ENCODE data around the gene IL17REL.

Gene IL17REL

DNA sequence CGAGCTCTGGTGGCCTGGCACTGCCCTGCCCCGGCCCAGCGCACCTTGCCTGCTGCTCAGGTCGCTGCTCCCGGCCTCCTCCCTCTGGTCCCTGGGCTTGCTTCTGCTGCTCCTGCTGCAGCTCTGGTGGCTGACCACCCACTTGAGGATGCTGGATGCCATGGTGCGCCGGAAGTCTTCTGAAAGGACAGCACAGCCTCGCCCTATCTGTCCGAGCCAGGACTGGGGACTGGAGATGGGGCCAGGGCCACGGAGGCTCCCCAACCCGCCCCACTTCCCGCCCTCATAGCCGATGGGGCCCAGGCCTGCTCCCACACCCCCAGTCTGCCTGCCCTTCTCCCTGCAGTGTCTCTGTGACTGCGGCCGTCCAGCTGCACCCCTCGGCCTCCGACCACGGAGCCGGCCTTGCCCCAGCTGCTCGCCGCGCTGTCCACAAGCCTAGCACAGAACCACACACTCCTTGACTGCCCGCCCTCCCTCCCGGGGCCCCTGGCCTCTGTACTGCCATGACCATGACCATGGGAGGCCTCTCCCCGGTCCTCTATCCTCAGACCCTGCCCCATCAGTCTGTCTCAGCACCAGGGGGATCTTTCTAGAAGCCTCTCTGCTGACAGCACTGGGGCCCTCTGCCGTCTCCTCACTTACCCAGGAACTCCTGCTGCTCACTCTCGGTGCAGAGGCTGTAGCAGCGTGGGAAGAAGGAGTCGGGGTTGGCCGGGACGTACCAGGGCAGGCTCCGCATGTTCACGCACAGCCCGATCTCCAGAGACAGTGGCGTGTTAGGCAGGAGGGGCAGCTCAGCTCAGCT is 32.9 kb upstream of the IL17REL start:
- DNase-seq, result no peak

DNA sequence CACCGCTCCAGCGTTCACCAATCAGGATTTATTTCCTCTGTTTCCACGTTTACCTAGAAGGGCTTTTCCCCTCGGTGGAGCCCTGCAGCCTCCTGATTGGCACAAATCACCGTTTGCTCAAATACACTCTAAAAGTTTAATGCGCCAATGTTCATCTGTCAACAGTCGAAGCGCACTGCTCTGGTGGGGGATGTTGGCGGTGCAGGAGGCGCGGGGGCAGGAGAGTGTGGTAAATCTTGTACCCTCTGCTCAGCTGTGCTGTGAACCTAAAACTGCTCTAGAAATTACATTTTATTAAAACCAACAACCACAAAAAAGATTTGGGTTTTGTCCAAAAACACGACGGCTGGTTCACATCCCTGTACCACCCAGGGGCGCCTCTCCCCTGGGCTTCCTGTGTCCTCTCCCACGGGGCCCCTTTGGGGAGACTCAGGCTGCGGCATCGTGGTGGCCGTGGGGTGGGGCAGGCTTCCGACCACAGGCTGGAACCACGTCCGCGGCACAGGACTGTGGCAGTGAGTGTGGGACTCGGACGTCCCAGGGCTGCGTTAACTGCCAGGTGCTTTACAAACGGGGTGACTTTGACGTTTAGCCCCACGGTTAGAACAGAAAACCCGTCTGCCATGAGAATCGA is 32.0 kb upstream of the IL17REL start:
- DNase-seq, result no peak

DNA sequence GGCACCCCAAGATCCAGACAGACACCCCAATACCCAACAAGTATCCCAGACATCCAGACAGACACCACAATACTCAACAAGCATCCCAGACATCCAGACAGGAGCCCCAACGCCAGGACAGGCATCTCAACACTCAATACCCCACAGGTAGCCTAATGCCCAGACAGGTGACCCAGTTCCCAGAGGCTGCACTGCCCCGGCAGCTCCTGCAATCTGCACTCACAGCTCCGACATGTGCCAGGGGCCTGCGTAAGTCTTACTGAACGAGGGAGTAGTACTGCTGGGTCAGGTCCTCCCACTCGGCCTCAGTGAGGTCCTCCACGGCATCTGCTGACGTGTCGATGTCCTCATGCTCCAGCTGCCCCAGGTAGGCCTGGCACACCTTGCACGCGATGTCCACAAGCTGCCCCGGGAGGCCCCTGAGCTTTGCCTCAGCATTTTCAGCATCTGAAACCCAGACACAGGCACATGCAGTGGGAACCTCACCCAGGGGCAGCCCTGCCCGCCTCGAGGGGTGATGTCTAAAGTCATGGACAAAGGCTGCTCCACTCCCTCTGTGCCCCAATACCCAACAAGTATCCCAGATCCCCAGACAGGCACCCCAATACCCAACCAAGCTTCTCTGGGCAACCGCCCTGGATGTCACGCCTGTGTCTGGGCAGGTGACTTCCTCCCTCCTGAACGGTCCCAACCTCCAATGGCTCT is 28.9 kb upstream of the IL17REL start:
- DNase-seq, result no peak

DNA sequence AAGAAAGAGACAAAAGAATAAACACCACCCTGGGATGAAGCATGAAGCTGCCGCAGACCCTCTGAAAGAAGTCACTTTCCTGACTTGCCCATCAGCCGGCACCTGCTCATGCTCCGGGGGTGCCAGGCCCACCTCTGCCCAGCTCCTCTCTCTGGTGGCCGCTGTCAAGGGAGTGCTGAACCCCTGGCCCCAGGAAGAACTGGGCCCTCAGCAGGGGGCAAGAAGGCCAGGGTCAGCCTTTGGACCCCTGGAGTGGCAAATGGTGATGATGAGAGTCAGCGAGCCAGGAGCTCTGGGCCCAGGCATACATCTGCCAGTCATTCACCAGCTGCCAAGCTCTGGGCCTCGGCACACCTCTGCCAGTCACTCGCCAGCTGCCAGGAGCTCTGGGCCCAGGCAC is 28.2 kb upstream of the IL17REL start:
- no peak for DNase-seq

DNA sequence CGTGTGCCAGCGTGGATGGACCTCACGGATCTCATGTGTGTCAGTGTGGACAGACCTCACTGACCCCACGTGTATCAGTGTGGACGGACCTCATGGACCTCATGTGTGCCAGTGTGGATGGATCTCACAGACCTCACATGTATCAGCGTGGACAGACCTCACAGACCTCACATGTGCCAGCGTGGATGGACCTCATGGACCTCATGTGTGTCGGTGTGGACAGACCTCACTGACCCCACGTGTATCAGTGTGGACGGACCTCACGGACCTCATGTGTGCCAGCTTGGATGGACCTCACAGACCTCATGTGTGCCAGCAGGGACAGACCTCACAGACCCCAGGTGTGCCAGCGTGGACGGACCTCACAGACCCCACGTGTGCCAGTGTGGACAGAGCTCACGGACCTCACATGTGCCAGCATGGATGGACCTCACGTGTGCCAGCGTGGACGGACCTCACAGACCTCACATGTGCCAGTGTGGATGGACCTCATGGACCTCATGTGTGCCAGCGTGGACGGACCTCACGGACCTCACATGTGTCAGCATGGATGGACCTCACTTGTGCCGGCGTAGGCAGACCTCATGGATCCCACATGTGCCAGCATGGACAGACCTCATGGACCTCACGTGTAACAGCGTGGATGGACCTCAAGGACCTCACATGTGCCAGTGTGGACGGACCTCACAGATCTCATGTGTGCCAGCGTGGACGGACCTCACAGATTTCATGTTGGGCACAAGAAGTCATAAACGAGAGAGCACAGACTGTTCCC is 27.3 kb upstream of the IL17REL start:
- no peak for DNase-seq

DNA sequence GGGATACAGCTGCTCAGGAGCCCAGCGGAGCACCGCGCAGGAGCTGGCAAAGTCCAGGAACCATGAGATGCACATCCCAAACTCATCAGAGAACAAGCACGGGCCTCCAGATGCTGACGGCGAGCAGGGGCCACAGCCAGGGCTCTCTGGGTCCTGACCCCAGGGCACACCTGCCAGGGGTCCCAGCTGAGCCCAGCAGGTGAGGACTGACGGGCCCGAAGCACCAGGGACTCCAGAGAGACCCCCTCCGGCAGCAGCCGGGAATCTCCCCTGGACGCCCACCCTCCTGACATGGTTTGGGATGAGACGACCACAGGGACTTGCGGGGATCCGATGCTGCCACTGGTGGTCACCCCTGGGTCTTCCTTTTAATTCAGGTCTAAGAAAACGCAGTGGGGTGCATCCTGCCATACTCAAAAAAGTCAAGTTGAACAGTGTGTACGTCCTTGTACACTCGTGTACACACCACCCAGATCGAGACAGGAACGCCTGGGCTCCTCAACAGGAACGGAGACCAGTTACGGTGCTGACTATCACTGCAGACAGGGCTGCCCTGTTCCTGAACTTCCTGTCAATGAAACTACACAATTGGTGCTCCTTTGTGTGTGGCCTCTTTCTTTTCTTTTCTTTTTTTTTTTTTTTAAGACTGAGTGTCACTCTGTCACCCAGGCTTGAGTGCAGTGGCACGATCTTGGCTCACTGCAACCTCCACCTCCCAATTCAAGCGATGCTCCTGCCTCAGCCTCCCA is 23.6 kb upstream of the IL17REL start:
- DNase-seq, result no peak

DNA sequence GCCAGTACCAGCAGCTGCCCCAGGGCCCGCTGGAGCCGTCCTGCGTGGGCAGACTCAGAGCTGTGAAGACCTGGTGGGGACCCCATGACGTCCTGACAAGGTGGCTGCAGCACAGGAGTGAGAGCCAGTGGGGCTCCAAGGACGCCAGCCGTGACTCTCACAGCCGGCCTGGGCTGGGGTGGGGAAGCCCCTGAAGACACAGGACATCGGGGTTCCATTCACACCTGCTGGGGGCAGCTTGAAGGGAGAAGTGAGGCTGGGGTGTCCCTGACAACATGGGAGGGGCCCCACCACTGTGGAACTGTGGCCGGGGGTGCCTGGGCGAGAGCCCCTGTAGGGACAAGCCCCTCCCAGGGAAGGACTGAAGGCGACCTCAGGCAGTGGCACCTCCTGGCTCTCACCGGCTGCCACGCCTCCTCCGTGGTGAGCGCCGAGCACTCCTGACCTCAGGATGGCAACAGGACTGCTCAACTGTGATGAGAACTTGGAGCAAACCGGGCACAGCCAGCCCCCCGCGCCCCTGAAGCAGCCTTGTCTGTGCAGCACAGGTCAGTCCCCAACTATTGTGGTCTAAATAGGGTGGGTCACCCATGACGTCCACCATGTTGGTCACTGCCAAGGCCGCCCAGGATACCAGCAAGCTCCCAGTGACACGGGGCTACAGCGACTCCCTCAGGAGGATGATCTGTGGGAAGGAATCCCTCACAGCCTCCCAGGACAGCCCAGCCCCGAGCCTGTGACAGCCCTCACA is 22.7 kb upstream of the IL17REL start:
- DNase-seq, result no peak

DNA sequence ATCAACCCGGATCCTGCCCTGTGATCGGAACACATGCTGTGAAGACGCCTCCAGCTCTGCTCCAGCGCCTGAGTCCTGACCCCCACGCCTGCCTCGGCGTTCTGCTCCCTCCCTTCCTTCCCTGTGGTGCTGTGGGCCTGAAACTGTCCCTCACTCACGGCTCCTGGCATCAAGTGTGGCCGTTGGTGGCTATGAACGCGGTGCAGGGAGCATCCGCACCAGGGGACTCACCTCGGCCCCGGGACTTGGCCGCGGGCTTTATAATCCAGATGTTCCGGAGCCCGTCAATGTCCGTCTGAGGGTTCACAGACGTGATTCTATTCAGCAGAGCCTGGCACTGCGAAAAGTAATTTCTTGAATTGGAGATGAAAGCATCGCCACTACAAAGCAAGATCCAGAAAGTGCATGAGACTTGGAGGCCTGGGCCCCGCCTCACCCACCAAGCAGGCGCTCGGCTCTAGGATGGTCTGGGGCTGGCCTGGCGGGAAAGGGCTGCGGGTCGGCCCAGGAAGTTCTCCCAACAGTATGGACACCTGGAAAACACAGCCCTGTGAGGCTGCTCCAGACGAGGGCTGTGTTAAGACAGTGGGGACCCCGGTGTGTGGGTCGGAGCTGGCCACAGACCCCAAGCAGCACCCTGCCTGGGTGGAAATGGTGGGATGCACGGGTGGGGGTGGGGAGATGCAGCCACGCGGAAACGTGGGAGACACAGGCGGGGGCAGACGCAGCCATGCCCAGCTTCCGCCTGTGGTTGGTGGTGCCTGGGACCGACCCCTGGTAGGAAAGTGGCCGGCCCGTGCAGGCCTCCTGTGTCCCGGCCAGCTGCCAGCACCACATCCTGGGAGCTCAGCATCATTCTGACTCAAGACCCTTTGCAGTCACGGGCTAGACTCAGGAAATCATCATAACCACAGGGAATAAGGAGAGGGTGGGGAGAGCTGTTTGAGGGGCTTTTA is 21.8 kb upstream of the IL17REL start:
- no peak for DNase-seq

DNA sequence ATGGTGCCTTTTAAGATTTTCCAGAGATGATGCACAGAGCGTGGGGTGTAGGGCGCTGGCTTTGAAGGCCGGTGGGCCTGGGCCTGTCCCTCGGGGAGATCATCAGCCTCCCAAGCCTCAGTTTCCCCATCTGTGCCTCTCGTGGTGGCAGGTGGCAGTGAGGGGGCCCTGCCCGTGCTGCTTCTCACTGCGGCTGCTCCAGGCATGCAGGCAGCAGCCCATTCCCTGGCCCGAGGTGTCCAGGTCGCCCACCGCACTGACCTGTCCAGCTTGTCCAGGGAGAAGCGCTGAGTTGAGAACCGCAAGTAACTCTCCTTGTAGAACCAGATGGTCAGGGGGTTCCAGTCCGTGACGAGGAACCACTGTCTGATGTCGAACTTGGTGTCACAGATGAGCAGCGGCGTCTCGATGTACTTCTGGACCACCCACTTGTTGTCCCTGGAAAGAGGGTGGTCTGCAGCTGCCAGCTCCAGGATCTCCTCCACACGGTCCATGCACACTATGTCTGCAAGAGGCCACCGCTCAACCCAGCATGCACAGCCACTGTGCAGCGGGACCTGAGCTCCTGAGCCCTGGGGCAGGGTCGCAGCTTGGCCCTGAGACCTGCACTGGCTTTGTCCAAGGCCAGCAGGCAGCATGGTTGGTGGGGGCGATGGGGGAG is 20.5 kb upstream of the IL17REL start:
- DNase-seq, result no peak

DNA sequence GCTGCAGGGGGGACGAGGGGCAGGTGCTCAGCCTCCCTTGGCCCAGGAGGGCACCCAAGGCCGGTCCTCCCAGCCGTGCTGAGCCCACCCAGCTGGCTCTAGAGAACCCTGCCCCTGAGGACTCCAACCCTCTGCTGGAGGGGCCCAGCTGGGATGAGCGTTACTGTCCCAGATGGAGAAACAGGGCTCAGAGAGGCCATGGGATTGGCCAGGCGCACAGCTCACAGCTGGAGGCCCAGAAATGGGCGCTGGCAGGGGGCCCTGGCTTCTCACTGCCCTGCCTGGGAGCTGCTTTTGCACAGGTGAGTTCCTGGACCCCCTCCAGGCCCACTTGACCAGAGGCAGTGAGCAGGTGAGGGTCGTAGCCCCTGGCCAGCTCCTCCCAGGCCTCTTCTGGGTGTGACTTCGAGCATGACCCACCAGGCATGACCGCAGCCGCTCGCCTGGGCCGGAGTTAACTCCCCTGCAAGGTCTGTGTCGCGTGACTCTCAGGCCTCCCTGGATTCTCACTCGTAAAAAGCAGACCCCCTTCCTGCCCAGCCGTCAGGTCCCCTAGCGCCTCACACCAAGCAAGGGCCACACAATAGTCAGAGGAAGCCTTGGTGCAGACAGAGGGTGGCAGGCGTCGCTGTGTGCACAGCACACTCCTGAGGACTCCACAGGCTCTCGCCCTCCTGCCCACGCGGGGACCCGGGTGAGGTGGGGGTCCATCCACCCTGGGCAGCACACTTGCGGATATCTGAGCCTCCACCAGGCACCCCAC is 19.7 kb upstream of the IL17REL start:
- DNase-seq, result no peak

DNA sequence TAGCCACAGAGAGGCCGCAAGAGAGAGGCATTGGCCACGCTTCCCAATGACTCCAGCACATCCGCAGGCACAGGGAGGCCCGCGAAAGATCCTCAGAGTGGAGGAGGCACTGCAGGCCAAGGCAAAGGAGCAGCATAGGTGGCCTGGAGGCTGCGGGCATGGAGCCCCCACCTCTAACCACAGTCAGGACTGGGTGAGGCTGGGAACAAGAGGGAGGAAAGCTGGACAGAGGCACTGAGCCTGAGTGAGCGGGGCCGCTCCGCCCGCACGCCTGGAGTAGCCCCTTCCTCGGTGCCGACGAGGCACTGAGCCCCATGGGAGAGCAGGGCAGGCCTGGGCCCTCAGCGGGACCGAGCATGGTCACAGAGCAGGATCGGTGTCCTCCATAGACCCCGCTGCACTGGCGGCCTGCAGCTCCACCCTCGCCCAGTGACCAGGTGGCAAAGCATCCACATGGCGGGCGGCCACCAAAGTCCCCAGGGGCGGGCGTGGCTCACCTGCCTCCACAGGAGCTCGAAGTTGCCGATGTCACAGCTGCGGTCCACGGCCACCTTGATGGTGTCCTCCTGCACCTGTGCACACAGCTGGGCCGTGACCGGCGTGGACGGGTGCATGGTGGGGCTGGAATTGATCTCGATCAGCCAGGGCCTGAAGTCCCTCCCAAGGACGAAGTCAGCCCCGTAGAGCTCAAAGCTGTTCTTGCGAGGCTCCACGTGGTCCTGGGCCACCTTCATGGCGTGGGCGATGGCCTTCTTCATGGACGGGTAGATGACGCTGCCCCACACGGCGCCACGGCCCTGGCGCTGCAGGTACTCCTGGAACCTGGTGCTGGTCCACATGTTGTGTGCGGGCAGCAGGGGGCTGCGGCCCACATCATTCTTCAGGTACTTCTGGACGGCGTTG is 18.9 kb upstream of the IL17REL start:
- DNase-seq, result no peak

DNA sequence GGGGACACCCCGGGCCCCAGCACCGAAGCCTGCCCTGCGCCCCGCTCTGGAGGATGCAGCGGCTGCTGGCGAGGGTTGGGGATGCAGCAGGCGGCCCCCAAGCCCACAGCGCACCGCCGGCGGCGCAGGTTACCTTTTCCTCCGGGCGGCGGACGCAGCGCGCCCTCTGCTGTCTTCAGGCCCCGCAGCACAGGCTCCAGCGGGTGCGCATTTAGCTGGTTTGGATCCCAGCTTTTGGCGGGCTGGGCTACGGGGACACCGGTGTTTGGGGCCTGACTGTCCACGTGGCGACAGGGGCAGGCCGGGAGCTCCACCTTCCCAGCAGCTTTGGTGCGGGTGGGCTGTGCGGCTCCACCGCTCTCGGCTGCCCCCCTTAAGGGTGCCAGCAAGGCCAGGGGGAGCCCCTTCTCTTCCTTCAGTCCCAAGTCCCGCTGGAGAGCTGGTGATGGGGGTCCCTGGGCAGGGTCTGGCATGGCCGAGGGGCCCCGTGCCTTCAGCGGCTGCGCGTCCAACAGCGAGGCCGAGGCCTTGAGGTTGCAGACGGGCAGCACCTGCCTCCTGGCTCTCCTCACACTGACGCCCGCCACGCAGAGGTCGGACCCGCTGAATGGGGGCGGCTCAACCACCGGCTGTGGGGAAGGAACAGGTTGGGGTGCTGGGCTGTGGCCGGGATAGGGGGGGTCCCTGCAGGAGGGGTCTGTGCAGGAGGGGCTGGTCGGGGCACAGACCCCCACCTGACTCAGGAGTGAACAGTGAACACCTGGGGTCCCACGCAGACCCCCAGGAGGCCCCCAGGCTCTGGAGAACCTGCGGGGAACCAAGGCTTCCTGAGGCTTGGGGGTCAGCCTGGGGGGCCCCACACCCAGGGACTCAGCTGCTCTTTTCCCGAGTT is 18.0 kb upstream of the IL17REL start:
- no peak for DNase-seq

DNA sequence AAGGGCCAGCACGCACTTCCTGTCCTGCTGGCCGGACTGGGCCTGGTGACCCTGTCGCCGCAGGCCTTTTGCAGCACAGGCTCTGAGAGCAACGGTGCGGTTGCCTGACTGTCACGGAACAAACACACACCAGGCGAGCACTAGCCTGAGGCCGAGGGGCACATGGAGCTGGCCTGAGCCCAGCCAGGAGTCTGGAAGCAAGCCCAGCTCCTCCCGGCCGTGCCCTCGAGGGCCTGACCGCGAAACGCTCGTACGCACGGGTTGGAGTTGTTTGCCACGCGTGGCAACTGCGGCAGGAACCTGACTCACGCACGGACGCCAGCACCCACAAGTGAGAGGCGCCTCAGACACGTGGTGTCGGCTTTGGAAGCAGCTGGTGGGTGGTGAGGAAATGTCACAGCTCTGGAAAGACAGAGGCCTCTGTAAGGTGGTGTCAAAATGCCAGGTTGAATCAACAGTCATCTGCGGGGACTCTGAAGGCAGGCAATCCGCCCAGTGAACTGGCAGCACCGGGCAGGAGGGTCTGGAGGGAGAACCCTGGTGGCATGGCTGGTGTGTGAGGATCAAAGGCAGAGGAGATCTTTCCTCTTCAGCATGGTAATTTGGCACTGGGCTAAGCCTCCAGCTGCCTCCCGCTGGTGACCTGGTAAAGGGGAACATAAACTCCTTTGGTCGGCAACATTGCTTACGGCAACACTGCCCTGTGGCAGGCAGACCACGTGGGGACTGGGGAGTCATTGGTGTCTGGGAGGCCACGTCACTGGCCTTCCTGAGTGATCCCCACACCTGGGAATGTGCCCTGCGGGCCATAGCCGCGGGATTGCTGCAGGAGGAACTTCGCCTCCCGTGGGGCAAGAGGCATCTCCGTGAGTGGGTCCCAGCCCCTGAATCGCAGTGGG is 15.3 kb upstream of the IL17REL start:
- no peak for DNase-seq

DNA sequence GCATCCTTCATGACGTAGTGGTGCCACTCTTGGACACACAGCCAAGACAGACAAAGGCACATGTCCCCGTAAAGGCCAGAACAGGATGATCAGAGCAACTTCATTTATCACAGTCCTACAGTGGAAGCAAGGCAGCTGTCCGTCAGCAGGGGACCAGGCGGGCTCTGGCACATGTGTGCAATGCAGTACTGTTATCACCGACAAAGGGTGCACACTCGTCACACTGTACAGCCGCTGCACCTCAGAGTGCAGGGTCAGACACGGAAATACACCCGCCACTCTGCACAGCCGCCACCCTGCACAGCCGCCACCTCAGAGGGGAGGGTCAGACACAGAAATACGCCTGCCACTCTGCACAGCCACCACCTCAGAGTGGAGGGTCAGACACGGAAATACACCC is 13.4 kb upstream of the IL17REL start:
- DNase-seq, result no peak

DNA sequence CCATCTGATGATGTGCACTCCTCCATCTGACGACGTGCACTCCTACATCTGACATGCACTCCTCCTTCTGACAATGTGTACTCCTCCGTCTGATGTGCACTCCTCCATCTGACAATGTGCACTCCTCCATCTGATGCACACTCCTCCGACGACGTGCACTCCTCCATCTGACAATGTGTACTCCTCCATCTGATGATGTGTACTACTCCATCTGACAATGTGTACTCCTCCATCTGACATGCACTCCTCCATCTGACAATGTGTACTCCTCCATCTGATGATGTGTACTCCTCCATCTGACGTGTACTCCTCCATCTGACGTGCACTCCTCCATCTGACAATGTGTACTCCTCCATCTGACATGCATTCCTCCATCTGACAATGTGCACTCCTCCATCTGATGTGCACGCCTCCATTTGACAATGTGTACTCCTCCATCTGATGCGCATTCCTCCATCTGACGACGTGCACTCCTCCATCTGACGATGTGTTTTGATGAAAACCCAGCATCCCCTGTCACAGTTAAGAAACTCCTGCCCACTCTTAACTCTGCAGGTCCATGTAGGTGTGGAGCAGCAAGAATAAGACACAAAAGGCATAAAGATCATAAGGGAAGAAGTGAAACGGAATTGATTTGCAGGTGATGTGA is 9.7 kb upstream of the IL17REL start:
- DNase-seq, result no peak

Data from GF-D8 (cell line).